Fibroblast of pulmonary artery (primary cell): ENCODE measurements around the gene UNC80.
A peak's percentile ranks its signal among the peaks of the same experiment; 100 is the strongest.

Source experiments
- DNase-seq: peaks from one replicate; pipeline ENCODE4 v3.0.0-alpha.2; 2010; ENCODE audit warnings: low read depth
- H3K4me3 ChIP-seq: replicated peaks from 2 replicates; pipeline ENCODE4 v1.5.1; 2011; ENCODE audit warnings: low read depth, mild to moderate bottlenecking, control low read depth, low read length, moderate library complexity
- TF ChIP-seq, protein P1 (sequence below): IDR thresholded peaks from 2 replicates; pipeline ENCODE4 v1.5.1; 2011; ENCODE audit warnings: mild to moderate bottlenecking, control low read depth, low read length, inconsistent platforms; ENCODE audit errors: missing control alignments

The UNC80 gene

DNA sequence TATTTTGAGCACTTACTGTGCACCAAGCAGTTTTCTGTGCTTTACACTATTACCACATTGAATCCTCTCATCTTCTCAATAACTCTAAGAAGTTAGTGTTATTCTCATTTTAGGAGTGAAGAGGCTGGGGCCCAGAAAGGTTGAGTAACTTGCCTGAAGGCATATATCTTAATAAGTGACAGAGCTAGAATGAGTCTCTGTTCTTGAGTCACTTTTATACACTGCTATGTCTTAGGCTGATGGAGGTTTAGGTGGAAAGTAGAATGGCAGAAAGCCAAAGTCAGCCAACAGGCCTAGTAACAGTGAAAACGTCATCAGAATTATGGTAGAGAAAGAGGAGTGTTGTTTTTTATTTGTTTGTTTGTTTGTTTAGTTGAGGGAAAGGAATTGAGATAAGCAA lies 202.9 kb downstream of the UNC80 start:
- H3K4me3 ChIP-seq = no peak overlapping the region
- TF ChIP-seq, protein P1, sequence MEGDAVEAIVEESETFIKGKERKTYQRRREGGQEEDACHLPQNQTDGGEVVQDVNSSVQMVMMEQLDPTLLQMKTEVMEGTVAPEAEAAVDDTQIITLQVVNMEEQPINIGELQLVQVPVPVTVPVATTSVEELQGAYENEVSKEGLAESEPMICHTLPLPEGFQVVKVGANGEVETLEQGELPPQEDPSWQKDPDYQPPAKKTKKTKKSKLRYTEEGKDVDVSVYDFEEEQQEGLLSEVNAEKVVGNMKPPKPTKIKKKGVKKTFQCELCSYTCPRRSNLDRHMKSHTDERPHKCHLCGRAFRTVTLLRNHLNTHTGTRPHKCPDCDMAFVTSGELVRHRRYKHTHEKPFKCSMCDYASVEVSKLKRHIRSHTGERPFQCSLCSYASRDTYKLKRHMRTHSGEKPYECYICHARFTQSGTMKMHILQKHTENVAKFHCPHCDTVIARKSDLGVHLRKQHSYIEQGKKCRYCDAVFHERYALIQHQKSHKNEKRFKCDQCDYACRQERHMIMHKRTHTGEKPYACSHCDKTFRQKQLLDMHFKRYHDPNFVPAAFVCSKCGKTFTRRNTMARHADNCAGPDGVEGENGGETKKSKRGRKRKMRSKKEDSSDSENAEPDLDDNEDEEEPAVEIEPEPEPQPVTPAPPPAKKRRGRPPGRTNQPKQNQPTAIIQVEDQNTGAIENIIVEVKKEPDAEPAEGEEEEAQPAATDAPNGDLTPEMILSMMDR = no peak
- DNase-seq = no peak

DNA sequence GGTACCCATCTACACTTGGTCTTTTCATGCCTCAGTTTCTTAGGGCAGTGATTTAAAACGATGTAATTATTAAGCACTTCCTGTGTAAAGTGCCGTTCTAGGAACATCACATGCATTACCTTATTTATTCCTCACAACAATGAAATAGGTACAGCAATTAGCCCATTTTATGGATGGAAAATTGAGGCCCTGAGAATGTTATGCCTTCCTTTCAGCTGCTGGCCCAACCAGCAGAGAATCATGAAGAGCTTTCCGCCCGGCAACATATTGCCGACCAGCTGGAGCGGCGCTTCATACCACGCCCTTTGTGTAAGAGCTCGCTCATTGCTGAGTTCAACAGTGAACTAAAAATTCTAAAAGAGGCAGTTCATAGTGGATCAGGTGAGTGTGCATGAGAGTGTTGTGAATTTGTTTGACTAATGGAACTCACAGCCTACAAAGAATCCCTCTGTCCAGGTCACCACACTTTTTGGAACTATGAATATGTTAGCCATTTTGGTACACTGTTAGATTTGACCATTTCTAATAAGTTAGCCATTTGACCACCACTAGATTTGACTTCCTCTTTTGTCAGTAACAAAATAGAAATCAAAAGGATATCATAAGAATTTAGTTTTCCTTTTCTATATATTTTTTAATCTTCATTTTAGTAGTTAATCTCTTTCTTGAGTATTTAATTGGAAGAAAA lies 205.2 kb downstream of the UNC80 start:
- H3K4me3 ChIP-seq = no peak overlapping the region
- TF ChIP-seq, protein P1 = no peak
- no peak for DNase-seq

DNA sequence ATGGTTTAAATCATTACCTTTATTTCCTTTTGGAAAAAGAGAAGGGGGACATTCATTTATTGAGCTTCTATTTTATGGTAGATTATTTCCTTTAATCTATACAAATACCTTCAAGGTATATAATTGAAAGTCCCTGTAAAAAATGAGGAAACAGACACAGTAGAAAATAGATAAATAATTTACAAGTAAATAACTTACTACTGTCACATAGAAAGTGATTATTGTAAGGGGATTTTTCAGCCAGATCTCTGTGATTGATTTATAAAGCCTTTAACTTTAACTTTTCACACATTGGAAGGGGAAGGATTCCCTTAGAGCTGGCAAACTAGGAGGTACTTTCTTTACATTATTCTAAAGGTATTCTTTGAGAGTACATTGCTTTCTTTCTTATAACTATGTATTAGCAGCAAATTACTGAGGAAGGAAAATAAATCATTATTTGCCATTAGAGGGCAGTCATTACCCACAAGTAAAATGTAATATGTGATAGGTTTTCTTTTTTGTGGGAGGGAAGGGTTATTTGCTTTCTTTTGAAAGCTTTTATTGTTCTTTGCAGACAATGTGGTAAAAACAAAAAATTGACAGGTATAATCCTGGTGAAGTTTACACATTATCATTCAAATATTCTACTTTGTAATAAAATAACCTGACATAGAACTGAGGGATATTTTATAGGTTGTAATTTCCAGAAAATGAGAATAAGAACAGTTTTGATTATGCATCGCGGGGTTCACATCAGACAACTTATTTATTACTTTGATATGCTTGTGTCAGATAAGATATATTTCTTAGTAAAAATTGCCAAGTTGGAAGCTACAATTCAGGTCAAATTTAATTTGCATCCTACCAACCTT lies 206.0 kb downstream of the UNC80 start:
- DNase-seq = peak; percentile 71
- H3K4me3 ChIP-seq = no peak overlapping the region
- TF ChIP-seq, protein P1 = peak; percentile 47

DNA sequence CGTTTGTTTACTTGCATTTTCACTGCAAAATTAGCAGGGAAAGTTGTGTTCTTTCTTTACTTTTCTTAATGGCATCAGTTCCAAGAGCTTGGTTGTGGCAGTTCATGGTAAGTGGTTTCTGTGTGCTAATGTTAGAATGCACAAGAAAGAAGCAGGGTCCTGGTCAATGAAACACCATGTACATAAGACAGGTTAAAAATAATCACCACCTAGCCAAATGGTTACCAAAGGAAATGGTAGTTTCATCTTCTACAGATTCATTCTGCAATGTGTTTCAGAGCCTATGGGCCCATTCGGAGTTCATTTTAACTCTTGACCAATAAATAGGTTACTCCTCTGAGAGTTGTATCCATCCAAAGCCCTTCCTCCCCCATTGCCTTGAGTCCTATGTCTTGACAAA lies 212.7 kb downstream of the UNC80 start:
- H3K4me3 ChIP-seq = no peak overlapping the region
- DNase-seq = no peak
- TF ChIP-seq, protein P1 = no peak

DNA sequence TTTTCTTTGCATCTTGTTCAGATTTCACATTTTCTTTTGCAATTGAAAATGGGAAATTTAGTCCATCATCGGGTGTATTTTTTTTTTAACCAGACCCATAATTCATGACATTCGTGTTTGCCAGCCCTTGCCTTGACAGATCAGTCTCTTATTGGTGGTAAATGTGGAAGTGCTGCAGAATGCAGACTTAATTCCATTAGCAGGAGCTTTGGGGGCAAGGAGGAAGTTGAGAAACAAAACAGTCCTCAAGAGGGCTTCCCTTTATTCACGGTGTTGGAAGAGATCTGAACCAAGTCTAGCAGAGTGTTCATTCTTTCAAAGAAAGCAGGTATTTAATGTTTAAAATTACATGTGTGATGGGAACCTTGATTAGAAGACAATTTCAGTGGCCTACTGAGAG lies 214.2 kb downstream of the UNC80 start:
- no peak for DNase-seq
- TF ChIP-seq, protein P1 = no peak
- H3K4me3 ChIP-seq = no peak overlapping the region

DNA sequence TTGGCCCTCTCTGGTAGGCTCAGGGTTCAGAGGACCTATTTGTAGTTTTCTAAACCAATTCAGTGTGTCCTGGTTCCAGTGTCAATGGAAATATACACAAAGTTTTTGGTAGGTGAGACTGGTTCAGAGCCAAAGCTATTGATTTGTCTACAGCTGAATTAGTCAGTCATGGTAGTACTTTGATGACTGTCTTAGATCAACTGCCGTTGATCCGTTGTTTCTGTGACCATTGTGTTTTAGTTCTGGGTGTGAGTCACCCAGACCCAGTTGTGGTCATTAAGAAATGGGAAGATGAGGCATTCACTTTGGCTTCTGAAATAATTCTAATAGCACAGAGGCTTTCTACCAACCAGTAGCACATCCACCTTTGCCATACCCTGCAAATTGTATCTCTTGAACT lies 214.8 kb downstream of the UNC80 start:
- DNase-seq = no peak
- TF ChIP-seq, protein P1 = no peak
- no peak overlapping the region for H3K4me3 ChIP-seq
